K562 (cell line): ENCODE measurements around the gene LENEP. TPM values are rescaled to one million over a fixed set of nuclear protein-coding genes. Genes with fewer than 3 reads are reported as not detected.

Source experiments
- C11orf30 ChIP-seq: fragments of 450-650 bp; IDR thresholded peaks from 2 replicates; pipeline ENCODE4 v1.6.1; 2016; ENCODE audit warnings: low read depth, mild to moderate bottlenecking
- CHD2 ChIP-seq: IDR thresholded peaks from 2 replicates; pipeline ENCODE4 v1.6.1; 2011; ENCODE audit warnings: low read depth, low read length
- NEUROD1 ChIP-seq: fragments of 150-350 bp; IDR thresholded peaks from 2 replicates; pipeline ENCODE4 v1.6.1; 2014; ENCODE audit warnings: borderline replicate concordance, low read length, low read depth; ENCODE audit not compliant: partially characterized antibody
- POLR2B ChIP-seq: fragments of 450-650 bp; IDR thresholded peaks from 2 replicates; pipeline ENCODE4 v1.6.1; 2018; ENCODE audit warnings: low read depth; ENCODE audit not compliant: partially characterized antibody
- SIN3A ChIP-seq, 2 experiments: fragments of 150-350 bp in 1 of 2; IDR thresholded peaks; 2 replicates each; pipeline ENCODE4 v1.6.1; 2011 to 2016; ENCODE audit warnings: borderline replicate concordance in 2 of 2, low read depth in 2 of 2, low read length in 2 of 2, mild to moderate bottlenecking in 2 of 2, moderate library complexity in 2 of 2; ENCODE audit not compliant: control insufficient read depth in 1 of 2
- ZFX ChIP-seq: sonication (generic); formaldehyde crosslinking; IDR thresholded peaks from 2 replicates; pipeline ENCODE4 v1.8.0; 2022; ENCODE audit warnings: mild to moderate bottlenecking, missing genetic modification reagents, moderate library complexity
- polyA plus RNA-seq, 8 experiments: library from polyadenylated mRNA; depleted of rRNA in 4 of 8; stranded (reverse) in 5 of 8; unstranded in 3 of 8; fragments of >200 nt; fragmentation: Nextera tagmentation in 2 of 8; fragmentation: Illumina TruSeq in 1 of 8; extraction: Ambion mirVana in 2 of 8; extraction: Trizol in 1 of 8; gene quantifications; 2 replicates each; pipeline versions ENCODE4 v1.2.1 to v1.2.3, GENCODE V29; 2011 to 2014; ENCODE audit warnings: inconsistent platforms in 1 of 8, missing spikeins in 1 of 8
- total RNA-seq, 7 experiments: library from RNA; depleted of rRNA in 6 of 7; stranded (reverse); fragments of >200 nt in 6 of 7; fragmentation: Illumina TruSeq in 2 of 7; extraction: Trizol in 2 of 7; gene quantifications; 2 replicates each; pipeline versions ENCODE4 v1.2.1 to v1.2.3, GENCODE V29; 2011 to 2021; ENCODE audit warnings: low replicate concordance in 1 of 7
- TF ChIP-seq, protein P1 (sequence below): fragments of 450-650 bp; IDR thresholded peaks from 2 replicates; pipeline ENCODE4 v1.6.1; 2016
- TF ChIP-seq, protein P2 (sequence below), 2 experiments: fragments of 450-650 bp; IDR thresholded peaks; 2 replicates each; pipeline ENCODE4 v1.6.1; 2018; ENCODE audit warnings: mild to moderate bottlenecking in 2 of 2, low read depth in 1 of 2; ENCODE audit not compliant: partially characterized antibody in 2 of 2
- TF ChIP-seq, protein P3 (sequence below), 2 experiments: fragments of 450-650 bp in 1 of 2; IDR thresholded peaks; 2 replicates each; pipeline ENCODE4 v1.6.1; 2011 to 2017; ENCODE audit warnings: low read depth in 2 of 2, antibody characterized with exemption in 1 of 2, borderline replicate concordance in 1 of 2, low read length in 1 of 2, mild to moderate bottlenecking in 1 of 2, mixed read lengths in 1 of 2; ENCODE audit not compliant: control insufficient read depth in 1 of 2

The LENEP gene
- total and polyA plus RNA-seq, 9 of the 15 experiments (the other 6 are each of a cell fraction or from before 2014, with no cell fraction given): 0.23 to 0.87 (median 0.67) TPM; not detected in 5

DNA sequence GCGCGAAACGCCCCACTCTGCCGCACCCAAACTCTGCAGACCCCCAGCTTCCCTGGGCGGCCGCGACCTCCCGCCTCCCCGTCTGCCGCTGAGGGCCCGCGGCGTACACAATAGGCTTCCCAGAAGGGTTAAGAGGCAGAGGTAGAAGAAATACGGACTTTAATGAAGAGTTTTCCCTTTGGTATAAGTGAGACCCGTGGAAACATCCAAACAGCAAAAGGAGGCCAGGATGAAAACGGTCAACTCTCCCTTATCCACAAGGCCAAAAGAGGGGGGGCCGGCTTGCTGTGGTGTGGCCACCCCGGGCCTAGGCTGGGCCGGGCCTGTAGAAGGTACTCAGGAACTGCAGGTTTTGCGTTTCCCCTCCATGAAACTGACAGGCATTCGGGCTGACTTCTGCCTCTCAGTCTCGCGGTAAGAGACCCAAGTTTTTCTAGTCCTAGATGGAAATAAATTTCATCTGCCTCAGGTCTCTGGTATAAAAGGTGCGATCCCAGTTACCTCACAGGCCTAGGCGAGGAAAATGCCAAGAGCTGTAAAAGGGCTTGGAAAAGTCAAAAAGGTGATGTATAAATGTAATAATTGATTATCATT, 31.1 kb upstream of the LENEP start (continued):
- TF ChIP-seq, protein P1, sequence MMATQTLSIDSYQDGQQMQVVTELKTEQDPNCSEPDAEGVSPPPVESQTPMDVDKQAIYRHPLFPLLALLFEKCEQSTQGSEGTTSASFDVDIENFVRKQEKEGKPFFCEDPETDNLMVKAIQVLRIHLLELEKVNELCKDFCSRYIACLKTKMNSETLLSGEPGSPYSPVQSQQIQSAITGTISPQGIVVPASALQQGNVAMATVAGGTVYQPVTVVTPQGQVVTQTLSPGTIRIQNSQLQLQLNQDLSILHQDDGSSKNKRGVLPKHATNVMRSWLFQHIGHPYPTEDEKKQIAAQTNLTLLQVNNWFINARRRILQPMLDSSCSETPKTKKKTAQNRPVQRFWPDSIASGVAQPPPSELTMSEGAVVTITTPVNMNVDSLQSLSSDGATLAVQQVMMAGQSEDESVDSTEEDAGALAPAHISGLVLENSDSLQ: peak; percentile 48
- TF ChIP-seq ZFX (CRISPR knock-in tag) (peak; percentile 86), C11orf30 (no peak), POLR2B (peak; percentile 14), CHD2 (peak; percentile 70), NEUROD1 (no peak), SIN3A (IDR thresholded peaks at IDR 0.05; ENCODE audit: borderline replicate concordance in 2 of 2, control insufficient read depth in 1 of 2, low read depth in 2 of 2, low read length in 2 of 2) (peak in 1 of 2 experiments; percentile 43; a peak in 1 of 4 replicates)
- TF ChIP-seq, protein P2, sequence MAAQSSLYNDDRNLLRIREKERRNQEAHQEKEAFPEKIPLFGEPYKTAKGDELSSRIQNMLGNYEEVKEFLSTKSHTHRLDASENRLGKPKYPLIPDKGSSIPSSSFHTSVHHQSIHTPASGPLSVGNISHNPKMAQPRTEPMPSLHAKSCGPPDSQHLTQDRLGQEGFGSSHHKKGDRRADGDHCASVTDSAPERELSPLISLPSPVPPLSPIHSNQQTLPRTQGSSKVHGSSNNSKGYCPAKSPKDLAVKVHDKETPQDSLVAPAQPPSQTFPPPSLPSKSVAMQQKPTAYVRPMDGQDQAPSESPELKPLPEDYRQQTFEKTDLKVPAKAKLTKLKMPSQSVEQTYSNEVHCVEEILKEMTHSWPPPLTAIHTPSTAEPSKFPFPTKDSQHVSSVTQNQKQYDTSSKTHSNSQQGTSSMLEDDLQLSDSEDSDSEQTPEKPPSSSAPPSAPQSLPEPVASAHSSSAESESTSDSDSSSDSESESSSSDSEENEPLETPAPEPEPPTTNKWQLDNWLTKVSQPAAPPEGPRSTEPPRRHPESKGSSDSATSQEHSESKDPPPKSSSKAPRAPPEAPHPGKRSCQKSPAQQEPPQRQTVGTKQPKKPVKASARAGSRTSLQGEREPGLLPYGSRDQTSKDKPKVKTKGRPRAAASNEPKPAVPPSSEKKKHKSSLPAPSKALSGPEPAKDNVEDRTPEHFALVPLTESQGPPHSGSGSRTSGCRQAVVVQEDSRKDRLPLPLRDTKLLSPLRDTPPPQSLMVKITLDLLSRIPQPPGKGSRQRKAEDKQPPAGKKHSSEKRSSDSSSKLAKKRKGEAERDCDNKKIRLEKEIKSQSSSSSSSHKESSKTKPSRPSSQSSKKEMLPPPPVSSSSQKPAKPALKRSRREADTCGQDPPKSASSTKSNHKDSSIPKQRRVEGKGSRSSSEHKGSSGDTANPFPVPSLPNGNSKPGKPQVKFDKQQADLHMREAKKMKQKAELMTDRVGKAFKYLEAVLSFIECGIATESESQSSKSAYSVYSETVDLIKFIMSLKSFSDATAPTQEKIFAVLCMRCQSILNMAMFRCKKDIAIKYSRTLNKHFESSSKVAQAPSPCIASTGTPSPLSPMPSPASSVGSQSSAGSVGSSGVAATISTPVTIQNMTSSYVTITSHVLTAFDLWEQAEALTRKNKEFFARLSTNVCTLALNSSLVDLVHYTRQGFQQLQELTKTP (IDR thresholded peaks at IDR 0.05; ENCODE audit: low read depth in 1 of 2, partially characterized antibody in 2 of 2): peak in 1 of 2 experiments; percentile 29
- TF ChIP-seq, protein P3, sequence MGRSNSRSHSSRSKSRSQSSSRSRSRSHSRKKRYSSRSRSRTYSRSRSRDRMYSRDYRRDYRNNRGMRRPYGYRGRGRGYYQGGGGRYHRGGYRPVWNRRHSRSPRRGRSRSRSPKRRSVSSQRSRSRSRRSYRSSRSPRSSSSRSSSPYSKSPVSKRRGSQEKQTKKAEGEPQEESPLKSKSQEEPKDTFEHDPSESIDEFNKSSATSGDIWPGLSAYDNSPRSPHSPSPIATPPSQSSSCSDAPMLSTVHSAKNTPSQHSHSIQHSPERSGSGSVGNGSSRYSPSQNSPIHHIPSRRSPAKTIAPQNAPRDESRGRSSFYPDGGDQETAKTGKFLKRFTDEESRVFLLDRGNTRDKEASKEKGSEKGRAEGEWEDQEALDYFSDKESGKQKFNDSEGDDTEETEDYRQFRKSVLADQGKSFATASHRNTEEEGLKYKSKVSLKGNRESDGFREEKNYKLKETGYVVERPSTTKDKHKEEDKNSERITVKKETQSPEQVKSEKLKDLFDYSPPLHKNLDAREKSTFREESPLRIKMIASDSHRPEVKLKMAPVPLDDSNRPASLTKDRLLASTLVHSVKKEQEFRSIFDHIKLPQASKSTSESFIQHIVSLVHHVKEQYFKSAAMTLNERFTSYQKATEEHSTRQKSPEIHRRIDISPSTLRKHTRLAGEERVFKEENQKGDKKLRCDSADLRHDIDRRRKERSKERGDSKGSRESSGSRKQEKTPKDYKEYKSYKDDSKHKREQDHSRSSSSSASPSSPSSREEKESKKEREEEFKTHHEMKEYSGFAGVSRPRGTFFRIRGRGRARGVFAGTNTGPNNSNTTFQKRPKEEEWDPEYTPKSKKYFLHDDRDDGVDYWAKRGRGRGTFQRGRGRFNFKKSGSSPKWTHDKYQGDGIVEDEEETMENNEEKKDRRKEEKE (IDR thresholded peaks at IDR 0.05; ENCODE audit: borderline replicate concordance in 1 of 2, control insufficient read depth in 1 of 2, low read depth in 2 of 2, low read length in 1 of 2): 0 out of 4 replicates have a peak, but pooled peaks of 1 of the 2 experiments have one; percentile 32
